Mesenchymal stem cell (in vitro differentiated cells and primary cell): ENCODE data around the gene HK1.

Experiments
- DNase-seq: peaks from one replicate; pipeline ENCODE4 v3.0.0-alpha.2; 2013
- H2AFZ ChIP-seq: one replicate; pipeline ENCODE4 v1.6.1; 2013; ENCODE audit warnings: low read depth, mild to moderate bottlenecking, control low read depth, inconsistent platforms, low read length, moderate library complexity
- H2AK5ac ChIP-seq: 2 replicates; pipeline ENCODE4 v1.6.1; 2013; ENCODE audit warnings: low read length, moderate library complexity, mild to moderate bottlenecking, inconsistent platforms; ENCODE audit not compliant: severe bottlenecking
- H2BK120ac ChIP-seq: one replicate; pipeline ENCODE4 v1.6.1; 2013; ENCODE audit warnings: low read depth, mild to moderate bottlenecking, inconsistent platforms, low read length, moderate library complexity
- H2BK12ac ChIP-seq, 2 experiments: one replicate each; pipeline ENCODE4 v1.6.1; 2013; ENCODE audit warnings: inconsistent platforms in 2 of 2, low read length in 2 of 2, mild to moderate bottlenecking in 2 of 2, moderate library complexity in 2 of 2, control low read depth in 1 of 2
- H2BK15ac ChIP-seq: one replicate; pipeline ENCODE4 v1.6.1; 2013; ENCODE audit warnings: mild to moderate bottlenecking, low read depth, inconsistent platforms; ENCODE audit not compliant: poor library complexity, severe bottlenecking
- H2BK5ac ChIP-seq: 2 replicates; pipeline ENCODE4 v1.6.1; 2013; ENCODE audit warnings: low read depth, mild to moderate bottlenecking, low read length, control low read depth, inconsistent platforms; ENCODE audit not compliant: poor library complexity, severe bottlenecking
- H3K14ac ChIP-seq, 2 experiments: one replicate each; pipeline ENCODE4 v1.6.1; 2013; ENCODE audit warnings: inconsistent platforms in 2 of 2, low read length in 2 of 2, control low read depth in 1 of 2, mild to moderate bottlenecking in 1 of 2, moderate library complexity in 1 of 2
- H3K18ac ChIP-seq, 2 experiments: one replicate each; pipeline ENCODE4 v1.6.1; 2013; ENCODE audit warnings: inconsistent platforms in 2 of 2, low read length in 2 of 2, control low read depth in 1 of 2, low read depth in 1 of 2, mild to moderate bottlenecking in 1 of 2
- H3K23ac ChIP-seq, 2 experiments: one replicate each; pipeline ENCODE4 v1.6.1; 2013; ENCODE audit warnings: inconsistent platforms in 2 of 2, low read length in 2 of 2, mild to moderate bottlenecking in 2 of 2, moderate library complexity in 2 of 2, control low read depth in 1 of 2
- H3K27ac ChIP-seq: 2 replicates; pipeline ENCODE4 v1.5.1; 2013; ENCODE audit warnings: mild to moderate bottlenecking, moderate library complexity, low read length, control low read depth, inconsistent platforms; ENCODE audit not compliant: poor library complexity, severe bottlenecking
- H3K27me3 ChIP-seq, 2 experiments: 2 replicates each; pipeline versions ENCODE4 v1.6.1 to v1.7.0; 2013; ENCODE audit warnings: low read length in 2 of 2, mild to moderate bottlenecking in 2 of 2, moderate library complexity in 2 of 2, control low read depth in 1 of 2, inconsistent platforms in 1 of 2; ENCODE audit not compliant: control insufficient read depth in 1 of 2, insufficient read depth in 1 of 2
- H3K36me3 ChIP-seq, 2 experiments: 2 replicates each; pipeline versions ENCODE4 v1.6.1 to v1.7.0; 2013; ENCODE audit warnings: low read length in 2 of 2, control low read depth in 1 of 2, inconsistent platforms in 1 of 2, low read depth in 1 of 2, mild to moderate bottlenecking in 1 of 2; ENCODE audit not compliant: insufficient read depth in 2 of 2, control insufficient read depth in 1 of 2
- H3K4ac ChIP-seq, 2 experiments: one replicate each; pipeline ENCODE4 v1.6.1; 2013; ENCODE audit warnings: inconsistent platforms in 2 of 2, low read length in 2 of 2, mild to moderate bottlenecking in 2 of 2, moderate library complexity in 2 of 2, control low read depth in 1 of 2, low read depth in 1 of 2
- H3K4me1 ChIP-seq: 2 replicates; pipeline ENCODE4 v1.6.1; 2013; ENCODE audit warnings: low read depth, low read length, control low read depth; ENCODE audit not compliant: control insufficient read depth, insufficient read depth
- H3K4me2 ChIP-seq: 2 replicates; pipeline ENCODE4 v1.6.1; 2013; ENCODE audit warnings: low read length, mild to moderate bottlenecking, inconsistent platforms; ENCODE audit not compliant: poor library complexity, severe bottlenecking
- H3K4me3 ChIP-seq, 2 experiments: 2 replicates each; pipeline versions ENCODE4 v1.5.1 to v1.7.0; 2013; ENCODE audit warnings: low read length in 2 of 2, mild to moderate bottlenecking in 2 of 2, control low read depth in 1 of 2, low read depth in 1 of 2; ENCODE audit not compliant: insufficient read depth in 1 of 2
- H3K79me1 ChIP-seq: replicated peaks from 2 replicates; pipeline ENCODE4 v1.6.1; 2013; ENCODE audit warnings: mild to moderate bottlenecking, control low read depth, low read length, inconsistent platforms; ENCODE audit not compliant: poor library complexity, severe bottlenecking
- H3K9ac ChIP-seq: 2 replicates; pipeline ENCODE4 v1.7.0; 2013; ENCODE audit warnings: mild to moderate bottlenecking, low read length, moderate library complexity
- H3K9me3 ChIP-seq: 2 replicates; pipeline ENCODE4 v1.7.0; 2013; ENCODE audit warnings: mild to moderate bottlenecking, low read length; ENCODE audit not compliant: control insufficient read depth
- H4K8ac ChIP-seq: one replicate; pipeline ENCODE4 v1.6.1; 2013; ENCODE audit warnings: inconsistent platforms, mild to moderate bottlenecking, low read length, moderate library complexity
- H4K91ac ChIP-seq: one replicate; pipeline ENCODE4 v1.6.1; 2013; ENCODE audit warnings: mild to moderate bottlenecking, low read length, inconsistent platforms
- WGBS: methylation state at CpG from one replicate; pipeline ENCODE4 v1.1.7; 2013; ENCODE audit warnings: mixed read lengths; 5-methylcytosine and 5-hydroxymethylcytosine counted together

HK1 gene

DNA sequence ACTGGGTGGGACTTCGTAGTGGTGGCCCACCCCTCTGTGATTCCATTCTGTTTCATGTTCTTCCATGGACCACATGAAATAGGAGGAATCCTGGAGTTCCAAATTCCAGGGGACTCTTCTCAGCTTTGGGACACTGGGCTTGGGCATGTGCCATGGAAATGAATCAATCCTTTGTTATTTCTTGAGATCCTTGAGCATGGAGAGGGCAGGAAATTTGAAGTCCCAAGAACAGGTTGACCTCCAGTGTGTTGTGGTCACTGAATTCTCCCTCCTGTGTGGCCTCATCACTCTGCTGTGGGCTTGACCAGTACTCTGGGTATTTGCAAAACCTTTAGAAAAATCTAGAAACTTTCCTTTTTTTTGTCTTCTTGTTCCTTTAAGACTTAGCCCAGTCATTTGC lies 115.7 kb downstream of the HK1 start:
- Histone ChIP-seq H2BK12ac (no peak overlapping the region), H3K36me3 (peaks cover 46 to 79% of the 10 kb centered on the region in 2 experiments), H3K27ac (no peak overlapping the region), H2BK120ac (no peak overlapping the region), H2AK5ac (no peak overlapping the region), H4K91ac (no peak overlapping the region), H2BK15ac (no peak overlapping the region), H3K9me3 (no peaks in the 10 kb centered on the region), H2AFZ (no peak overlapping the region), H3K18ac (no peak overlapping the region), H3K4ac (no peak overlapping the region), H2BK5ac (no peak overlapping the region), H3K27me3 (no peaks in the 10 kb centered on the region), H3K4me3 (no peak overlapping the region), H3K14ac (no peak overlapping the region), H3K4me1 (peaks cover 2% of the 10 kb centered on the region), H3K4me2 (no peak overlapping the region), H4K8ac (no peak overlapping the region), H3K79me1 (peaks cover 22% of the 10 kb centered on the region), H3K9ac (peak overlapping the region; percentile 35), H3K23ac (no peak overlapping the region)
- WGBS, result no CpG with 5 or more reads among the region's 1 CpG
- no peak for DNase-seq

DNA sequence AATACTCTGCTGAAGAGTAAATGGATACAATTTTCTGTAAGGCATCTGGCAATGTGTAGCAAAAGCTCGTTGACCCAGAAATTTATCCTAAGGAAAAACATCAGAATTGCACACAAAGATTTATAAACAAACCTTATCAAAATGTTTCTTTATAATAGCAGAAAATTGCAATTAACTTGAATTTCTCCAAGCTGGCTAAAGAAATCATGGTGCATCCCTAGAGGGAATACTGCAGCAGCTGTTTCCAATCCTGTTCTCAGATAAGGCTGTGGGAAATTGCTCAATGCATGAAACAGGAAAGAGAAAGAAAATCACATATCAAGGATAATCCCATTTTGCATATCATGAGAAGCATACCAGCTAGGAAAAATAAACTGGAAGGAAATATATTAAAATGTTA lies 119.7 kb downstream of the HK1 start:
- no peak overlapping the region for H2AFZ ChIP-seq
- H3K36me3 ChIP-seq, result peaks cover 65 to 80% of the 10 kb centered on the region in 2 experiments
- no peaks in the 10 kb centered on the region for H3K27me3 ChIP-seq
- no peak overlapping the region for H3K9ac ChIP-seq
- no peak overlapping the region for H2BK120ac ChIP-seq
- H2BK5ac ChIP-seq, result no peak overlapping the region
- H2BK12ac ChIP-seq, result no peak overlapping the region
- H3K4ac ChIP-seq, result no peak overlapping the region
- no peak overlapping the region for H2BK15ac ChIP-seq
- DNase-seq, result peak; percentile 21
- H3K4me1 ChIP-seq, result no peaks in the 10 kb centered on the region
- no peak overlapping the region for H2AK5ac ChIP-seq
- no peak overlapping the region for H3K4me2 ChIP-seq
- no CpG with 5 or more reads among the region's 1 CpG for WGBS
- H3K14ac ChIP-seq, result no peak overlapping the region
- H3K18ac ChIP-seq, result no peak overlapping the region
- H3K4me3 ChIP-seq, result no peak overlapping the region
- H3K27ac ChIP-seq, result no peak overlapping the region
- no peak overlapping the region for H4K8ac ChIP-seq
- no peak overlapping the region for H3K23ac ChIP-seq
- no peaks in the 10 kb centered on the region for H3K9me3 ChIP-seq
- H4K91ac ChIP-seq, result no peak overlapping the region
- peaks cover 21% of the 10 kb centered on the region for H3K79me1 ChIP-seq

- H3K9ac ChIP-seq, result peak overlapping the region; percentile 12
- H3K79me1 ChIP-seq, result peaks cover 21% of the 10 kb centered on the region
- H2BK15ac ChIP-seq, result no peak overlapping the region
- no peak overlapping the region for H3K27ac ChIP-seq
- no peak overlapping the region for H3K23ac ChIP-seq
- H2AK5ac ChIP-seq, result no peak overlapping the region
- H2BK5ac ChIP-seq, result no peak overlapping the region
- H3K27me3 ChIP-seq, result no peaks in the 10 kb centered on the region
- no peak for DNase-seq
- no peak overlapping the region for H2BK120ac ChIP-seq
- H3K9me3 ChIP-seq, result no peaks in the 10 kb centered on the region
- no peak overlapping the region for H2BK12ac ChIP-seq
- no peak overlapping the region for H4K91ac ChIP-seq
- WGBS, result 97% methylated on average over 16 of the region's 16 CpGs
- H3K14ac ChIP-seq, result no peak overlapping the region
- no peaks in the 10 kb centered on the region for H3K4me1 ChIP-seq
- H3K4ac ChIP-seq, result no peak overlapping the region
- no peak overlapping the region for H3K4me3 ChIP-seq
- H2AFZ ChIP-seq, result no peak overlapping the region
- peaks cover 66 to 80% of the 10 kb centered on the region in 2 experiments for H3K36me3 ChIP-seq
- no peak overlapping the region for H4K8ac ChIP-seq
- no peak overlapping the region for H3K18ac ChIP-seq
- no peak overlapping the region for H3K4me2 ChIP-seq
Observed at GRCh38 chr10:69398466-69398865, 120.2 kb downstream of the HK1 start.

GRCh38 chr10:69400936-69401335 lies 122.6 kb downstream of the HK1 start:
- H3K4ac ChIP-seq, result no peak overlapping the region
- H3K18ac ChIP-seq, result no peak overlapping the region
- H4K8ac ChIP-seq, result no peak overlapping the region
- no peak overlapping the region for H2AK5ac ChIP-seq
- H3K23ac ChIP-seq, result no peak overlapping the region
- no peak overlapping the region for H2BK12ac ChIP-seq
- H3K9ac ChIP-seq, result no peak overlapping the region
- H3K36me3 ChIP-seq, result peaks cover 57 to 67% of the 10 kb centered on the region in 2 experiments
- no peak for DNase-seq
- no peak overlapping the region for H3K14ac ChIP-seq
- no peak overlapping the region for H3K4me2 ChIP-seq
- H3K9me3 ChIP-seq, result no peaks in the 10 kb centered on the region
- no peak overlapping the region for H3K27ac ChIP-seq
- H3K27me3 ChIP-seq, result no peaks in the 10 kb centered on the region
- H3K4me1 ChIP-seq, result peaks cover under 1% of the 10 kb centered on the region
- H2BK120ac ChIP-seq, result no peak overlapping the region
- no peak overlapping the region for H3K4me3 ChIP-seq
- H2AFZ ChIP-seq, result no peak overlapping the region
- no peak overlapping the region for H4K91ac ChIP-seq
- WGBS, result 91% methylated on average over 13 of the region's 23 CpGs
- H2BK15ac ChIP-seq, result no peak overlapping the region
- no peak overlapping the region for H2BK5ac ChIP-seq
- peaks cover 10% of the 10 kb centered on the region for H3K79me1 ChIP-seq
